HG03135 (cell line): ENCODE results near the gene CCDC88C.

Experiments used
- ATAC-seq: cut with Tn5 transposase; IDR thresholded peaks from one replicate; pipeline ENCODE4 v1.9.1; 2021; ENCODE audit warnings: mild to moderate bottlenecking, moderate library complexity; ENCODE audit not compliant: unreplicated experiment

The CCDC88C gene

DNA sequence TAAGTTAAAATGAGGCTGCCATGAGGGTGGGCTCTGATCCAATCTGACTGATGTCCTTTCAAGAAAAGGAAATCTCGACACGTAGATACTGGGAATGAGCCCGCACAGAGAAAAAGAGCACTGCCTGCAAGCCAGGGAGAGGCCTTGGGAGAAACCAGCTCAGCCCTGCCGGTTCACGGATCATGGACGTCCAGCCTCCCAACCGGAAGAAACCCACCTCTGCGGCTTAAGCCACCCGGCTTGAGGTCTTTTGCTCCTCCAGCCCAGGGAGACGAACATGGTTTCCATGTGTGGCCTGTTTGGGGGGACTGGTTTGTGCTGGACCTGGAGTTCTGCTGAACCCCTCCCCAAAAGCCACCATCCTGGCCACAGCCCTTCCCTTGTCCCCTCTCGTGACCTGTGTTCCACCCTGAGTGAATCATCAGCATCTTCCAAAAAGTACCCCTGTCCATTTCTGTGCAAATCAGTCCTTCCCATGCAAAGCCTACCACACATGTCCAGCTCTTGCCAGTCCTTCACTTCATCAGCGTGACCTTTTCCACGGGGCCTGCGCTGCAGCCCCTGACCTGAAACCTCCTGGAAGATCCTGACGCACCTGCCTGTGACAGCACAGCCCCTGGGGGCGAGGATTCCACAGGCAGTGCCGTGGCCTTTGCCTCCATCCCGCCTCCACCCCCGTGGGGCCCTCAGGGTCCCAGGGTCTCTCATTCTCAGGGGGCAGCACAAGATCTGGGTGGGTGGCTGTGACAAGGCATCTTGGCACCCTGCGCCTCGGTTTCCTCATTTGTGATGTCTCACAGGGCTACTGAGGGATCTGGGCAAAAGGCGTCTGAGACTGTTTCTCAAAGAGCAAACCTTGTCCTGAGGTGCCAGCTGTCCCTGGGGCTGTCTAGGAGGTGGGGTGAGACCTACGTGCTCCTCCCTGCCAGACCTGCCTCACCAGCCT, 121.5 kb downstream of the CCDC88C start:
- no peak for ATAC-seq

DNA sequence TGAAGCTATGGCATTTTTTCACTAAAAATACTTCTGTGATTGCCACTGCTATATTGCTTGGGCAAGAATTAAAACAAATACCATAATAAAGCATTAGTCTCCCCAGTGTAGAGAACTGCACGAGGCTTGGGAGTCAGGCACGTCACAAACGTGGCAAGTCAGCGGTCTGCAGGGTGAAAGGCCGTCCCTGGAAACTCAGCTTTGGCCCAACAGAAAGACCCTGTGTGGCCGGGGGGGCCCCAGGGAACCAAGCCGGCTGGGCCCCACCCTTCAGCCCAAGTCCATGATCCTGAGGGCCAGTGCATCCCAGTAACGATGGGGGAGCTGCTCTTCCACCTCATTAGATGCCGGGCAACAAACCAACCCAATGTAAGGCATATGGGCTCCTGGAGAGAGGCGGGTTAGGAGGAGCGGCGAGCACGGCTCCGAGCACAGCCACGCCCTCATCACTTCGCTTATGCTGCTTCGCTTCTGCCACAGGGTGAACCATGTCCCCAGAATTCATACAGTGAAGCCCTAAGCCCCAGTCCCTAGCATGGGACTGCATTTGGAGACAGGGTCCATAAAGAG, 122.3 kb downstream of the CCDC88C start:
- no peak for ATAC-seq

DNA sequence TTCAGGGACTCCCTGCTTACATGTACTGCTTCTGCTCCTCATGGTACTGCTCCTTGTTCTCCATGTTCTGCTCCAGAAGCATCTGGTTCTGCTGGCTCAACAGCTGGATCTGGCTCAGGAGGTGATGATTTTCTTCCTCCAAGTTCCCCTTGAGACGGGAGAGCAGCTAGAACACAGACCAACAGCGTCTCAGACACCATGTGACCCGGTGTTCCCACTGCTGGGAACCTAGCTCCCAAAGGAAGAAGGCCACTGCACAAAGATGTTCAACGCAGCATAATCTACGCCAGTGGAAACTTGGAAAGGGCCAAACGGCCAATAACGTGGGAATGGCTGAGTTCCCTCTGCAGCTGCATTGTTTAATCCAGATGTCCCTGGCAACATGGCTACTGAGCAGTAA, 123.5 kb downstream of the CCDC88C start:
- ATAC-seq: no peak

DNA sequence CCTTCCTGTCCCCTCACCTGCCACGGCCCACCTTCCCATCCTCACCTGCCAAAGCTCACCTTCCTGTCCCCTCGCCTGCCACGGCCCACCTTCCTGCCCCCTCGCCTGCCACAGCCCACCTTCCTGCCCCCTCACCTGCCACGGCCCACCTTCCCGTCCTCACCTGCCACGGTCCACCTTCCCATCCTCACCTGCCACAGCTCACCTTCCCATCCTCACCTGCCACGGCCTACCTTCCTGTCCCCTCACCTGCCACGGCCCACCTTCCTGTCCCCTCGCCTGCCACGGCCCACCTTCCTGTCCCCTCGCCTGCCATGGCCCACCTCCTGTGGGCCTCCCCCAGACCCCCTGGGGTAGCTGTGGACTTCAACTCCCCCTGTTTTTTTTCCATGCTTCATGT, 124.3 kb downstream of the CCDC88C start:
- ATAC-seq: no peak

DNA sequence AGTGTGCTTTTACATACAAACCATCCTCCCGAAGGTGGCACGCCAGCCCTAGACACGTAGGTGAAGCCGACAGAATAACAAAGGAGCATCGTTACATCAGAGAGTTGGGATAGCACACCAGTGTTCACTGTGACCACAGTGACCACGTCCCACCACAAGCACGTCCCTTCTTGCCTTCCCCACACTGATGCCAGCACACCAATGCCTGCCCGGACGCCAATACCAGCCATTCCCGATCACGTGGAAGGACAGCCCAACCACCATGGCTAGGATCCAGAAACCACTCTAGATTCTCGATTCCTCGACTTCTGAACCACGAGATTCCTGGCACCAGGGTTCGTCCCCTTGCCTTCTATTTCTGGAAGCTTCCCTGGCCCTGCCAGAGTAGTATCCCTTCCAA, 125.1 kb downstream of the CCDC88C start:
- ATAC-seq: no peak

DNA sequence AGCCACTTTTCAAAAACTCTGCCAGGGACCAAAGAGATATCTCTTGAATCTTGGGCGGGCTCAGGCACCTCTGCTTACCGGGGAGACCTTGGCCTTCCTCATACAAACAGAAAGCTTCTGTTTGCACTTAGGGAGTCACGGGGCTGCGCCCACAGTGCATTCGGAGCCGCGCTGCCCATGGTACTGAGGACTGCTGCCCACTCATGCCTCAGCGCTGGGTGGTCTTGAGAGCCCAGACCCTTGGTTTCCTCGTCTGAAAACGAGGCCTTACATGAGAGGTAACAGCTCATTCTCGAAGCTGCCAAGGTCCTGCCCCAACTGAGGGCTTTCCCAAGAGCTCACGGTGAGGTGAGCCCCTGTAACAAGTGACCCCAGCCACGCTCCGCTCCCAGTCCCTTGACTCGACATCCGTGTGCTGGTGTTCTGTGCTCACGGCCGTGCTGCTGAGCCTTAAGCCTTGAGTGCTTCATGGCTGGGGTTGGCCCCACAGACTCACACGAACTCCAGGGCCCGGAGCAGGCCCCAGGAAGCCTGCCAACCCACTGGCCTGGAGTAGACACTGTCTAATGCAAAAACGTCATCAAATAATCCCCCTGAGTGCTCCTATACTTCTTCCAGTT, 125.7 kb downstream of the CCDC88C start:
- ATAC-seq: no peak

DNA sequence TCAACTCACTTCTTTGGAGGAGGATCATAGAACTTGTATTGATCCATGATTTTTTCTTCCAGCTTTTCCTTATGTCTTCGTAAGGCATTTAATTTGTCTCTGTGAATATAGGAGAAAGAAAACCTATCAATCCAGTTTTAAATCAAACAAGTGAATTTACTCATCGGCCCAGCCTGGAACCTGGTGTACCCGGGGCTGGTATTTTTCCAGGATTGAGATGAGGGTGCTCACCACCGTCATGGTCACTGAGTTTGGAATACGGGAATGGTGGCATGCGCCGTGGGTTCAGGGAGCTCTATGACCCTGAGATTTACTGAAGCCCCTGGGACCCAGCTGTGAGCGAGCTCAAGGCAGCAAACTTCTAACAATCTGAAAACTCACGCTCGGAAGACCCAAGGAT, 126.6 kb downstream of the CCDC88C start:
- no peak for ATAC-seq

DNA sequence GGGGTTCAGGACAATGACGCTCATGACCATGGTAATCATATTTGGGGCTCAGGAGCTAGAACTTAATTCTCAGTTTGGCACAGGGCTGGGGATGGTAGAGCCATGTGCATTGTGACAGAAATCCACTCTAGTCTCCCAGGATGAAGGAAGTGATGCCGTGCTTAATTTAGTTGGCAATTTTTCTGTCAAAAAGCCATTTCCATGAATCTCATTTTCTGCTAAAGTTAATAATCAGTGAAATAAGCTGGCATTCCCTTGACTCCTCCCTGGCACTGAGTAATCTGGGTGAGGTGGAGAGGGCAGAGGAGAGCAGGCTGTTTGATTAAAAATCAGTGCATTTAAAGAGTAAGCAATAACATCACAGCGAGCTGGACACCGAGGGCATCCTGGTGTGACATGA, 128.2 kb downstream of the CCDC88C start:
- no peak for ATAC-seq

DNA sequence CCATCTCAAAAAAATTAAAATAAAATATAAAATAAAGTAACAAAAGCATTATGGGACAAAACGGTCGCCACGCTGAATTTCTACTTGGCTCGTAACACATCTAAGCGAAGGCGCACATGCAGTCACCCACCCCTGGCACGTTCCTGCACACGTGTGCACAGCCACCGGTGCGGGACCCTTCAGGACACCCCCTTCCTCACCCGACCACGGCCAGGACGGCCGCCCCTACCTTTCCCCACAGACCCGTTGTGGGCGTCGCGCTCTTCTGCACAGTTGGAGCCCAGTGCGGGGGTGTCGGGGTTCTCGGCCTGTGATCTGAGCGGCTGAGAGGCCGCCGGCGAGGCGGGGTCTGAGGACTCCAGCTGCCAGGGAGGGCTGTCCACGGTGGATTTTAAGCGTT, 128.7 kb downstream of the CCDC88C start:
- no peak for ATAC-seq

DNA sequence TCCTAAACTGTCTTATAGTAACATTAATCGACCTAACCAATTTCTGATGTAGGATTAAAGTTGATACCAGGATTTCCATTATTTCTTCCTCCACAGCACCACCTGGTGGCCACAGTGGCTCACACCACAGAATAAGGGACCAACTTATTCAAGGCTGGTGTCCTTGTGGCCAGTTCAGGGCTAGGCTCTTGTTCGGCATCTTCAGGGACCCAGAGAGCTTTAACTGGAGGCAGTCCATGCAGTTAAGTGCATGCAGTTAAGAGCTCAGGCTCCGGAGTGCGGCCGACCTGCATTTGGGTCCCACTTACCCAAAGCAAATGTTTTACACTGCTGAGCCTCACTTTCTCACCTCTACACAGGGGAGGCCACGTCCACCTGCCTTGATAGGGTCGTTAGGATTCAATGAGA, 131.1 kb downstream of the CCDC88C start:
- ATAC-seq: no peak

DNA sequence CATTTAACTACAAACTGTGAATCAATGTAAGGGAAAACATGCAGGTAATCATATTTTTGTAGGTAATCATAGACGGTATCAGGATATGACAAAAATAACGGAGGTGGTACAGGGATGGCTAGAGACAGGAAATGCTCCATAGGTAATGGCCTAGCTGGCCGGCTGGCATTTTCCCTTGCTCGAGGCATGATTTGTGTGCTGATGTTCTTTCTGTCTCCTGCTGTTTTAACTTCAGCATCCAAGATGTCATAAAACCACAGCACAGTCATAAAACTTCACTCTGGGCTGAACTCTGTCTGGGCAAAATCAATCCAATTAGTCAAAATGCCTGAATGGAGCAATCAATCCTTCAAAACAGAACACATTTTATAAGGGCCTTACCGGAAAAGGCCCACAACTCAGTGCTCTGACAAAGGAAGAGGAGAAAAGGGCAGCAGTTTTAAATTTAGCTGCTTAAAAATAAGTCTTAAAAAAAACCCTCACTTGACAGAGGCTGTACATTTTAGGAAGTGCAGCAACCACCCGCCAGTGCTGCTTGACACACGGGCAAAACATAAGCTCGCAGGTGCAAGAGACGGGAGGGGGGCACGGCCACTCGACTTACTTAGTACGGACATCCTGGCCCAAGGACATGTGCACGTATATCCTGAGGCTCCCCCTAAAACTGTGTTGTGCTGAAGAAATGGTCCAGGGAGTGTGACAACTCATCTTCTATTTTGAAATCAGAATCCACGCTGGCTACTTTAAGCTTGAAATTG, 132.7 kb downstream of the CCDC88C start:
- ATAC-seq: no peak

DNA sequence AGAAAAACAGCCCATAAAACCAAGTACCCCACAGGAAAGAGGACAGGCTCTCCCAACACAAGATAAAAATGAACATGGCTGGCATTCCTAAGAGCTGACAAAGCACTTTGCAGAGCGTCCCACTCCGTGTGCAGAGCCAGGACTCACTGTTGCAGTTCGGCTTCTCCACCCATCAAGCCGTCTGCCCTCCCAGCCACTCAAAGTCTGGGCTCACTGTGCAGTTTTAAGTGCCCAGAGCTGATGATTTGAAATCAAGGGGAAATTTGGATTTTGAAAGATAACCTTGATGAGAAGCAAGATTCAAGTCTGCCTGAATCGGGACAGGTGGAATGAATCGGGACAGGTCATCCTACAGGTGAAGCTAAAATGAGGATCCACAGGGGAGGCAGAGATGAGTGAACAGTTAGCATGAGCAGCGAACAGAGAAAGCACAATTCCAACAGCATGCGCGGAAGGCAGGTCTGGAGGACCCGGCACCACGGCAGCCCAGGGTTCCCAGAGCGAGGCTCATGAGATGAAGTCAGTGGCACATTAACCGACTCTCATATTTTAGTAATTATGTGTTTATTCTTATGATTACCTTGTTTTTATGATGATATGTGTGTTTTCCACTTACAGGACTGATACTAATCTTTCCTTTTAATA, 133.4 kb downstream of the CCDC88C start:
- no peak for ATAC-seq

DNA sequence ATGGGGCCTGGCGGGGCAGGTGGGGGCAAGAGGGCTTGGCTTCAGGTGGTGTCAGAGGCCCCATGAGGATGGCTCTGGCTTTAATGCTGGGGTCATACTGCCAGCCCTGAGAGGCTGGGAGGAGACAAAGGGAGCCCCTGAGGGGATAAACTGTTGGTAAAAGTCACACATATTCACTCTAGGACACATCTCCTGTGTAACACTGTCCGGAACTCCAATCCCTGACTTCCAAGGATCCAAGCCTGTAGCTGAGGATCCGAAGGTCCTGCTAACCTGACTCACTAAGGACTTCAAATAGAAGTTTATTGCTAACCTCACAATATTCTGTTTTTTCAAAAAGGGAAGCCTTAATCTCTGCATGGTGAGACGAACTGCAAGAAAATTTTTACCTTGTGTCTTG, 134.0 kb downstream of the CCDC88C start:
- ATAC-seq: no peak

DNA sequence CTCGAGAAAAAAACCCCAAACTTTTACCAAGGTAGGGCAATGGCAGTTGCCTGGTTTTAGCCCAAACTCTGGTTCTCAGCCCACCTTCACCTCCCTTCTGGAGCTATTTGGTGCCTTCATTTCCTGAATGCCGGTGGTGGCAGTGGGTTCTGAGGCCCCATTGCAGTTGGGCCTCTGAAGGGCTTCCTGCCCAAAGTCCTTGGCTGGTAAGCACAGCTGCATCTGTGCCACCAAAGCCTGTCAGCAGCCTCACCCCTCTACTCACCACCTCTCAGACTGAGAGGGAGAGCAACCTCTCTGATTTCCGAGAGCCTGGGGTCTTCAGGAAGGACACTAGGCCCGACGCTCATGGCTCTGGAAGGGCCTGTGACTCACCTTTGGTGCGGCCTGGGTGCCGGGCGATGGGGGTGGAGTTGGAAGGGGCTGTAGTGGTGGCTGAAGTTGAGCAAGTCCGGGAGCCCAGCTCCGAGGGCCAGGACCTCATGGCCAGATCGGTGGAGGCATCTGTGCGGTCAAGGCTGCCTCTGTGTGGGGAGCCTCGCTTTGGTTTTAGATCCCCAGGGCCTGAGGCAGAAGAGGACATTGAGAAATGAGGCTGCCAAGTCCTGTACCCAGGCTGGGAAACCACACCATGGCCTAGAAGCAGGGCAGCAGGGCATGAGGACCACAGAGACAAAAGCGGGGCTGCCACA, 134.5 kb downstream of the CCDC88C start:
- ATAC-seq: no peak

DNA sequence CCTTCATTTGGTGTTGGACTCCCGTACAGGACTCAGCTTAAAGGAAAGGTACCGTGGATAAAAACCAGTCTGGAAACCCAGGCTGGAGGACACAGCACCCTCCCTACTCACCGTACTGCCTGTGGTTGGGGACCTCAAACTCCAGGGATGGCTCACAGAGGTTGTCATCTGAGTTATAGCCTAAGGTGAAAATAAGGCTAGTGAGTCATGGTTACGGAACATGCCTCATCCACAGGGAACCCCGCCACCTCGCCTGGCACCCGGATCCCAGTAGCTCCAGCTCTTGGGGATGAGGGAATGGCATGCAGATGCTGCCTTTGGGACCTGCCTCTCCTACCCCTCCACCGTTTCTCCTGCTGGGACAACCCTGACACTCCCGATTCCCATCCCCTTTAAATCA, 136.3 kb downstream of the CCDC88C start:
- ATAC-seq: no peak

DNA sequence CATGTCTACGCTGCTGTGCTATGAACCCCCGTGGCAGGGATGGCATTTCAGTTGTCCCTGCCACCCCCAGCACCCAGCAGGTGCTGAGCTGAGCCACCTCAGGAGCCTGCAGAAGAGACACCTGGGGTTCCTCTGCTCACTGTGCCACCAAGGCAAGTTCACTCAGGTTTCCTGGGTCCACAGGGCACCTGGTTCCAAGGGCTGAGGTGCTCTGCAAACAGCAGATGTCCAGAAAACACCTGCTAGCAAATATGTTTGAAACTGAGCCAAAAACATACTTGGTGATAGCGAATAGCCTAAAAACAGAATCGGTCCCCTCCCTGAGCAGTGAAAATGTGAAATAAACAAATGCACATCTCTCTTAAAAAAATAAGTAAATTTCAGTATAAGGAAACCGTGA, 137.5 kb downstream of the CCDC88C start:
- no peak for ATAC-seq

DNA sequence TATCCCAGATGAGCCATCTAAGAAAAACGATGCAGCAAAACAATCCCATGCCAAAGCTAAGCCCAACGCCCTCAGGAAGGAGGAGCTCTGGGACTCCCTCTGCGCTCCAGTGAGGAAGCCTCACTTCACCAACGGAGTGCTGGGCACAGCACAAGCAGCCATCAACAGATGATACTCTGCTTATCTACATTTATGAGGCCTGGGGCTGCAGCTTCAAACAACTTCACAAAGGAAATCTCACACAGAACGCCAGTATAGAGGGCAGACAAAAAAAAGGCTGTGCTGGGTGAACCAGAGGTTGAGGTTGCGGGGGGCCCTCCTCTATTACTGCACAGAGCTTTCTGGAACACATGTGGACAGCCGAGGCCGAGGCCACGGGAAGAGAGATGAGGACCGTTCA, 138.3 kb downstream of the CCDC88C start:
- no peak for ATAC-seq

DNA sequence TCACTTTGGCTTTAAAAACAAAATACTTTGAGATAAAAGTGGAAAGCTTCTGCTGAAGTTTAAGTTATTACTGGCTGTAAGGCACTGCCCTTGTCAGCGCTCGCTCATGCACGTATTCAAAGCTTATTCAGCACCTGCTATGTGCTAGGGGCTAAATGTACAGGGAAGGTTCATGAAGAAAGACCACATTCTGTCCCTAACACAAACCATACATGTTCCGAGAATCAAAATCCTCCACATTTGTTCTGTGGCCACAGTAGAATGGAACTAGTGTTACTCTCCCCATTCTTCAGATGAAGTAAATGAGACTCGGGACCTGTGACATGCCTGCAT, 139.3 kb downstream of the CCDC88C start:
- ATAC-seq: no peak

DNA sequence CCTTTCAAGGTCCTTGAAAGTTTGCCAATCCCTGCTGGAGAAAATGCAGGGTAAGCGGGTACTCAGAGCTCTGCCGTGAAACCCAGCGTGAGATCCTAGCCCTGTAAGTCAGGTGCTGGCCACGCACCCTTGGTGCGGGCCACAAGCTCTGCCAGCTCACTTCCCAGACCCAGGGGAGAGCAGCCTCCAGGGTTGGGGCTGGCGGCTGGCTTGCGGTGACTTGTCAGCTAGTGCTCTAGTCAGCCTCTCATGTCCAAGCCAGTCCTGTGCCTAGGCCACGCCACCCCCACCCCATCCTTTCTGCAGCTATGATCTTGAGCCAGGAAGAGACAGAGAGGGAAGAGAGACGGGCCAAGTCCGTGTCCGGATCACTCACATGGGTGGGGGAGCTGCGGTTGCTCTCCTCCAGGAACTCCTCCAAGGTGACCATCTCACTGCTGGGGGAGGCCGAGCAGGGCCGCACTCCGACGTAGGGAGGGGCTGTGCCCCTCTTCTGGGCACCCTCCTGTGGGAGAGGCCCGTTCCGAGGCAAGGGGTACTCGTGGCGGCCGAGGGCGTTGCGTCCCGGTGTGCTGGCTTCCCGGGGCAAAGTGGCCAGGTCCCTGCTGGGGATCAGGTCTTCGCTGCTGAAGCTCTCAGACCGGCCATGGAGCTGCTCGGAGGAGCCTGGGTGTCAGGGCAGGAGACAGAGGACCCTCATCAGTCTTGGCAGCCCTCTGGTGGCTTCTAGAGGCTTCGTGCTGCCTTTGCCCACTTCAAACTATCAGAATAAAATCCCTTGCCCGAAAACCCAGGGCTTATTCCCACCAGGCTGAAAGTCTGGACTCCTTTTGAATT, 139.9 kb downstream of the CCDC88C start:
- no peak for ATAC-seq

DNA sequence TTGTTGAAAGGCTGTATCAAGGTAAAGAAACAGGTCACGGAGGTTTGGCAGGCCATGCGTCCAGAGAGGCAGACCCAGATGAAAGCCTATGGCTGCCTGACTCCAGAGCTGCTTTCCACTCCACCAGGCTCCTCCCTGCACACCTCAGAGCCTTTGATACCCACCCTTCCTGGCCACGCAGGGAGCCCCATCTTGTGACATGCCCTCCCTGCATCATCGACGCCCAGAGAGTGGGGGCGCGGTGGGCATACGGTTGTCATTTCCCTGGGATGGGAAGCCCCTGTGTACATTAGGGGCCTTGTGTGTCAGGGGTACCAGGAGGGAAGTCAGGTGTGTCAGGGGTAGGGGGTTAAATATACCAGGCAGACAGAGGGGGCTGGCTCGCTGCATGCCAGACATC, 142.8 kb downstream of the CCDC88C start:
- no peak for ATAC-seq
